Measurements from ENCODE around the gene TEX54.

DNA sequence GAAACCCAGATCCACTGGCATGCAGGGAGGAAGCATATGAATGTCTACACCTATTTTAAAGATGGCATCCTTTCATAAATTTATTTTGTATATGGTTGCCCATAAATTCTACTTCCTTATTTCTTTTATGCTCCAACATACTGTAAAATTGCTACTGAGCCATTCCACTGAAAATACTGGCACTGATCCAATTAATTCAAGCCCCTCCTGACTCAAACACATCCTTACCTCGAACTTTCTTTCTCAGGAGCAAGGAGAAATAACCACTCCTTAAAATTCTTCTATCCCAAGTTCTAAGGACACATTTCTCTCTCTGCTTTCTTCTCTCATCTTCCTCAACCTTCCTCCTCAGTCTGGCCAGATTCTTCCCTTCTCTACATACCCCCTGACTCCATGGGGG lies 21.9 kb downstream of the TEX54 start:
- no peak for TF ChIP-seq GATA3 (IDR thresholded peaks at IDR 0.05; ENCODE audit: low read depth, low read length)
- TF ChIP-seq GATA2 (IDR thresholded peaks at IDR 0.05; ENCODE audit: low read depth, low read length): no peak
